GM18508 (cell line): ENCODE measurements around the gene GARRE1.
"Not testable (repeated sequence)": the region's sequence is repeated elsewhere in the genome, so short reads cannot be mapped to it uniquely, and the experiment has no call there.

ENCODE experiments used
- ATAC-seq: cut with Tn5 transposase; IDR thresholded peaks from one replicate; pipeline ENCODE4 v1.9.1; 2021; ENCODE audit warnings: moderate number of reproducible peaks; ENCODE audit not compliant: insufficient read depth, unreplicated experiment

GARRE1 gene

GRCh38 chr19:34257559-34257924 is 3.2 kb downstream of the GARRE1 start:
- no peak for ATAC-seq

- ATAC-seq: no peak
Measured at GRCh38 chr19:34259367-34260095, 5.2 kb downstream of the GARRE1 start.

- ATAC-seq: no peak
Measured at GRCh38 chr19:34260771-34261173, 6.4 kb downstream of the GARRE1 start.

GRCh38 chr19:34261334-34262109 is 7.2 kb downstream of the GARRE1 start:
- no peak for ATAC-seq

GRCh38 chr19:34263745-34264237 is 9.4 kb downstream of the GARRE1 start:
- no peak for ATAC-seq

GRCh38 chr19:34265221-34265650 is 10.9 kb downstream of the GARRE1 start:
- no peak for ATAC-seq

GRCh38 chr19:34269081-34269480 is 14.7 kb downstream of the GARRE1 start:
- ATAC-seq: no peak

- no peak for ATAC-seq
Measured at GRCh38 chr19:34269489-34269888, 15.1 kb downstream of the GARRE1 start.

GRCh38 chr19:34269968-34270621 is 15.7 kb downstream of the GARRE1 start:
- ATAC-seq: peak; percentile 45

- ATAC-seq: no peak
Measured at GRCh38 chr19:34273121-34273520, 18.8 kb downstream of the GARRE1 start.

GRCh38 chr19:34274284-34274826 is 20.0 kb downstream of the GARRE1 start:
- no peak for ATAC-seq

- ATAC-seq: no peak
Measured at GRCh38 chr19:34274827-34275625, 20.7 kb downstream of the GARRE1 start.

GRCh38 chr19:34275705-34276104 is 21.4 kb downstream of the GARRE1 start:
- no peak for ATAC-seq

GRCh38 chr19:34276614-34277013 is 22.3 kb downstream of the GARRE1 start:
- ATAC-seq: no peak

GRCh38 chr19:34277244-34277643 is 22.9 kb downstream of the GARRE1 start:
- no peak for ATAC-seq

- ATAC-seq: no peak
Measured at GRCh38 chr19:34278783-34279182, 24.4 kb downstream of the GARRE1 start.

- ATAC-seq: not testable (repeated sequence)
Measured at GRCh38 chr19:34281444-34281843, 27.1 kb downstream of the GARRE1 start.

GRCh38 chr19:34282611-34283519 is 28.5 kb downstream of the GARRE1 start:
- no peak for ATAC-seq

- no peak for ATAC-seq
Measured at GRCh38 chr19:34284505-34284904, 30.2 kb downstream of the GARRE1 start.
